Esophagus muscularis mucosa (tissue), 3 donors: ENCODE data around the gene GLCE.

Experiments used
- POLR2A ChIP-seq: fragments of 450-650 bp; IDR thresholded peaks from one replicate; pipeline ENCODE4 v1.6.1; 2017; ENCODE audit warnings: antibody characterized with exemption, moderate library complexity, mild to moderate bottlenecking, low read depth
- POLR2AphosphoS5 ChIP-seq, 2 donors: sonication (generic); formaldehyde crosslinking; IDR thresholded peaks; one replicate each; pipeline ENCODE4 v1.6.1; 2017; ENCODE audit warnings: antibody characterized with exemption in 2 of 2
- TF ChIP-seq, protein P1 (sequence below), 3 experiments: fragments of 200-600 bp in 2 of 3; fragments of 450-650 bp in 1 of 3; sonication (generic) in 2 of 3; IDR thresholded peaks; one replicate each; pipeline ENCODE4 v1.5.1; 2017 to 2019; ENCODE audit warnings: antibody characterized with exemption in 3 of 3, mild to moderate bottlenecking in 2 of 3, moderate library complexity in 1 of 3

DNA sequence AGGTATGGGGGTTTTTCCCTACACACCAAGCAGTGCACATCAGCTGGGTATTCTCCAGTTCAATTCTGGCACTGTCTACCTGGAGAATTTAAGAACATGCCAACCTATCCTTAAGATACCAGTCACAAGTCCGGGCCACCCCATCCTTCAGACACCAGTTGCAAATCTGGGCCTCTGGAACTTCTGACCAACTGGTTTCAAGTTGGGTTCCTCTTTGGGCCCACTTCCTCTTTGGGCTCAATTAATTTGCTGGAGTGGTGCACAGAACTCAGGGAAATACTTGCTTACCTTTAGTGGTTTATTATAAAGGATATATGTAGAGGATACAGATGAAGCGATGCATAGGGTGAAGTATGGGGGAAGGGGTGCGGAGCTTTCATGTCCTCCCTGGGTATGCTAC lies 25.3 kb downstream of the GLCE start:
- TF ChIP-seq, protein P1, sequence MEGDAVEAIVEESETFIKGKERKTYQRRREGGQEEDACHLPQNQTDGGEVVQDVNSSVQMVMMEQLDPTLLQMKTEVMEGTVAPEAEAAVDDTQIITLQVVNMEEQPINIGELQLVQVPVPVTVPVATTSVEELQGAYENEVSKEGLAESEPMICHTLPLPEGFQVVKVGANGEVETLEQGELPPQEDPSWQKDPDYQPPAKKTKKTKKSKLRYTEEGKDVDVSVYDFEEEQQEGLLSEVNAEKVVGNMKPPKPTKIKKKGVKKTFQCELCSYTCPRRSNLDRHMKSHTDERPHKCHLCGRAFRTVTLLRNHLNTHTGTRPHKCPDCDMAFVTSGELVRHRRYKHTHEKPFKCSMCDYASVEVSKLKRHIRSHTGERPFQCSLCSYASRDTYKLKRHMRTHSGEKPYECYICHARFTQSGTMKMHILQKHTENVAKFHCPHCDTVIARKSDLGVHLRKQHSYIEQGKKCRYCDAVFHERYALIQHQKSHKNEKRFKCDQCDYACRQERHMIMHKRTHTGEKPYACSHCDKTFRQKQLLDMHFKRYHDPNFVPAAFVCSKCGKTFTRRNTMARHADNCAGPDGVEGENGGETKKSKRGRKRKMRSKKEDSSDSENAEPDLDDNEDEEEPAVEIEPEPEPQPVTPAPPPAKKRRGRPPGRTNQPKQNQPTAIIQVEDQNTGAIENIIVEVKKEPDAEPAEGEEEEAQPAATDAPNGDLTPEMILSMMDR (IDR thresholded peaks at IDR 0.05): no peak
- TF ChIP-seq POLR2AphosphoS5 (IDR thresholded peaks at IDR 0.05) (no peak), POLR2A (no peak)
